HepG2 (cell line): ENCODE data around the gene EIF4E.

Source experiments
- RFX5 ChIP-seq: IDR thresholded peaks from 2 replicates; pipeline ENCODE4 v1.6.1; 2011; ENCODE audit warnings: low read depth, low read length, improper control_type of control experiment
- SUZ12 ChIP-seq: fragments of 150-350 bp; IDR thresholded peaks from 2 replicates; pipeline ENCODE4 v1.6.1; 2014; ENCODE audit warnings: low read depth, low read length
- ZBTB21 ChIP-seq: sonication (generic); formaldehyde crosslinking; IDR thresholded peaks from 2 replicates; pipeline ENCODE4 v1.4.0; 2020; ENCODE audit warnings: missing genetic modification reagents
- ZGPAT ChIP-seq: IDR thresholded peaks from 2 replicates; pipeline ENCODE4 v1.6.1; 2016; ENCODE audit warnings: mild to moderate bottlenecking
- ZNF160 ChIP-seq: sonication (generic); formaldehyde crosslinking; IDR thresholded peaks from 2 replicates; pipeline ENCODE4 v1.8.0; 2022; ENCODE audit warnings: mild to moderate bottlenecking, inconsistent platforms, missing genetic modification reagents
- ZNF549 ChIP-seq: sonication (generic); formaldehyde crosslinking; IDR thresholded peaks from 2 replicates; pipeline ENCODE4 v1.5.0; 2020; ENCODE audit warnings: missing genetic modification reagents
- ZNF558 ChIP-seq: sonication (generic); formaldehyde crosslinking; IDR thresholded peaks from 2 replicates; pipeline ENCODE4 v1.9.0; 2022; ENCODE audit warnings: mild to moderate bottlenecking, missing genetic modification reagents, borderline replicate concordance
- TF ChIP-seq, protein P1 (sequence below): sonication (generic); formaldehyde crosslinking; IDR thresholded peaks from 2 replicates; pipeline ENCODE4 v1.4.0; 2020; ENCODE audit warnings: missing genetic modification reagents
- TF ChIP-seq, protein P2 (sequence below): sonication (generic); formaldehyde crosslinking; IDR thresholded peaks from 2 replicates; pipeline ENCODE4 v1.5.0; 2020; ENCODE audit warnings: mild to moderate bottlenecking, missing genetic modification reagents, moderate library complexity

DNA sequence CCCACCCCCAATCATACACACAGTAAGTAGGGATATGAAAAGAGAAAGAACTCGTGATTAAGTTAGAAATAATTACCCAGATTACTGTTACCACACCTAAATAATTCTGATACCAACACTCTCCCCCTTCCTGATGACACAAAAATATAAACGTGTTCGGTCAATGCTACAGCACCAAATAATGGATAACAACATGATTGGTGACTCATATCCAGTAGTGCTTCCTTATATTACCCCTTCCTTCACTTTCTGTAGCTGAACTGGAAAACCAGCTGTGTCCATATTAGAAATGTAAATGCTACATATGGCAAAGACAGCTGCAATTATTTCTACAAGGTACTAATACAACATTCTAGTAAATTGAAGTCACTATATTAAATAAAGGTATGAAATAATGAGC is 20.8 kb downstream of the EIF4E start:
- TF ChIP-seq, protein P1, sequence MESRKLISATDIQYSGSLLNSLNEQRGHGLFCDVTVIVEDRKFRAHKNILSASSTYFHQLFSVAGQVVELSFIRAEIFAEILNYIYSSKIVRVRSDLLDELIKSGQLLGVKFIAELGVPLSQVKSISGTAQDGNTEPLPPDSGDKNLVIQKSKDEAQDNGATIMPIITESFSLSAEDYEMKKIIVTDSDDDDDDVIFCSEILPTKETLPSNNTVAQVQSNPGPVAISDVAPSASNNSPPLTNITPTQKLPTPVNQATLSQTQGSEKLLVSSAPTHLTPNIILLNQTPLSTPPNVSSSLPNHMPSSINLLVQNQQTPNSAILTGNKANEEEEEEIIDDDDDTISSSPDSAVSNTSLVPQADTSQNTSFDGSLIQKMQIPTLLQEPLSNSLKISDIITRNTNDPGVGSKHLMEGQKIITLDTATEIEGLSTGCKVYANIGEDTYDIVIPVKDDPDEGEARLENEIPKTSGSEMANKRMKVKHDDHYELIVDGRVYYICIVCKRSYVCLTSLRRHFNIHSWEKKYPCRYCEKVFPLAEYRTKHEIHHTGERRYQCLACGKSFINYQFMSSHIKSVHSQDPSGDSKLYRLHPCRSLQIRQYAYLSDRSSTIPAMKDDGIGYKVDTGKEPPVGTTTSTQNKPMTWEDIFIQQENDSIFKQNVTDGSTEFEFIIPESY (CRISPR knock-in tag) = no peak
- TF ChIP-seq ZNF160 (CRISPR knock-in tag) (no peak), RFX5 (no peak), ZBTB21 (no peak), ZNF549 (CRISPR knock-in tag) (no peak), SUZ12 (no peak), ZNF558 (CRISPR knock-in tag) (no peak), ZGPAT (CRISPR knock-in tag) (no peak)
- TF ChIP-seq, protein P2, sequence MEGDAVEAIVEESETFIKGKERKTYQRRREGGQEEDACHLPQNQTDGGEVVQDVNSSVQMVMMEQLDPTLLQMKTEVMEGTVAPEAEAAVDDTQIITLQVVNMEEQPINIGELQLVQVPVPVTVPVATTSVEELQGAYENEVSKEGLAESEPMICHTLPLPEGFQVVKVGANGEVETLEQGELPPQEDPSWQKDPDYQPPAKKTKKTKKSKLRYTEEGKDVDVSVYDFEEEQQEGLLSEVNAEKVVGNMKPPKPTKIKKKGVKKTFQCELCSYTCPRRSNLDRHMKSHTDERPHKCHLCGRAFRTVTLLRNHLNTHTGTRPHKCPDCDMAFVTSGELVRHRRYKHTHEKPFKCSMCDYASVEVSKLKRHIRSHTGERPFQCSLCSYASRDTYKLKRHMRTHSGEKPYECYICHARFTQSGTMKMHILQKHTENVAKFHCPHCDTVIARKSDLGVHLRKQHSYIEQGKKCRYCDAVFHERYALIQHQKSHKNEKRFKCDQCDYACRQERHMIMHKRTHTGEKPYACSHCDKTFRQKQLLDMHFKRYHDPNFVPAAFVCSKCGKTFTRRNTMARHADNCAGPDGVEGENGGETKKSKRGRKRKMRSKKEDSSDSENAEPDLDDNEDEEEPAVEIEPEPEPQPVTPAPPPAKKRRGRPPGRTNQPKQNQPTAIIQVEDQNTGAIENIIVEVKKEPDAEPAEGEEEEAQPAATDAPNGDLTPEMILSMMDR (CRISPR knock-in tag) = no peak
